Endometrial microvascular endothelial cells (primary cell): ENCODE results near the gene RASGRF1. TPM values are rescaled to one million over a fixed set of nuclear protein-coding genes. Genes with fewer than 3 reads are reported as not detected.

Experiments used
- in situ Hi-C: cut with HindIII; loops from 2 replicates; pipeline ENCODE4 v1.10.0; 2017; ENCODE audit warnings: low sequenced_read_pairs, low pct_unique_long_range_greater_than_20kb; ENCODE audit errors: inconsistent ontology term
- total RNA-seq: library from RNA; depleted of rRNA; stranded (reverse); fragments of >200 nt; gene quantifications from one replicate; pipeline ENCODE4 v1.2.3, GENCODE V29; 2015; ENCODE audit errors: inconsistent ontology term

RASGRF1 gene
- total RNA-seq, 1 donor from 2014 or later: not detected

DNA sequence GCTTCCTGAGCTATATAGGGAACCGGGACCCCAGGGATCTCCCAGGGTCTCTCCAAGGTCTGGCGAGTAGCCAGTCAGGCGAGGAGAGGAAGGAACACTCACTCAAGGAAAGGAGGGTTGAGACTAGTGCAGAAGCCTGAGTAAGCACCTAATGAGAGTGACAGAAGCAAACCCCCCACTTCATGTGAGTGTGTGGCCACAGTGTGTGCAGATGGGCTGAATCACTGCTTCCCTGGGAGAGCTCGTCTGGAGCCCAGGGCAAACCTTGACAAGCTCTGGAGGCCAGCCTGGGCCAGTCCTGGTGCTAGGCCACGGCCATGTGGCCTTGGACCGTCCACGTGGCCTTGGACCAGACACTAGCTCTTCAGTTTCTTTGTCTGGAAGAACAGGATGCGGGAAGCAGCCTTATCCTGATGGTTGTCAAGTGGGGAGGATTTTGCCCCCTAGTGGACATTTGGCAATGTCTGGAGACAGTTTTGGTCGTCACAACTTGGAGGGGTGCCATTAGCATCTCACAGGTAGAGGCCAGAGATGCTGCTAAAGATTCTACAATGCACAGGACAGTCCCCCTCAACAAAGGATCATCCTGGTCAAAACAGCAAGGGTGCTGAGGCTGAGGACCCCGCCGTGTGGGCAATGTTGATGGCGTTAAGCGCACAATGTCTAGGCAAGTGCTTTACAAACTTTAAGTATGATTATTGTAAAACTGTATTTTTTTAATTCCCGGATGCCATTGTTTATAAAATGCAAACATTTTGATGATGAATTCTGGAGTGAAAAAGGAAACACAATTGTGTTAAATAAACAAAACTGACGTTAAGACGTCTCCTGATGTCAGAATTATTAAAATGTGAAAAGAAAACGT is 110.9 kb downstream of the RASGRF1 start:
- in situ Hi-C loops: no loop called here

GRCh38 chr15:78978601-78979179 is 111.9 kb downstream of the RASGRF1 start:
- in situ Hi-C loops: no loop called here

- in situ Hi-C loops: no loop called here
These were observed 112.8 kb downstream of the RASGRF1 start for GRCh38 chr15:78977591-78978347.

- in situ Hi-C loops: no loop called here
These were observed 113.4 kb downstream of the RASGRF1 start for GRCh38 chr15:78977091-78977571.

DNA sequence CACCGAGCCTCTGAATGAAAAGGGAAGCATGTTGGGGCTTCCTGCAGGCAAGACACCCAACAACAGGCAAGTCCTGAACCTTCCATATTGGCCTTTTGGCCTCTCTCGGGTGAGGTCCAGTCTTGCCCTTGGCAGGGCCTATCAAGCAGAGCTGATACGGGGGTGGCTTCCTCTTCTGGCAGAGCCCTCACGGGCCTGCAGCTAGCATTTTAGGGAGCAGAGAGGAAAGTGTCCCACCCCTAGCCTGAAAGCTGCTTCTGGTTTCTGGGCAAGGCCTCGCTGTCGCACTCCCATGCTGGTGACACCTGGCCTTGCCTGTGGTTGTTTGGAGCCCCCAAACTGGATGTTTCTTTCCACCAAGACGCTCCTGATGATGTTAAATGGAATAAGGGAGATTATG is 113.9 kb downstream of the RASGRF1 start:
- in situ Hi-C loops: no loop called here

GRCh38 chr15:78974272-78974918 is 116.2 kb downstream of the RASGRF1 start:
- in situ Hi-C loops: no loop called here

DNA sequence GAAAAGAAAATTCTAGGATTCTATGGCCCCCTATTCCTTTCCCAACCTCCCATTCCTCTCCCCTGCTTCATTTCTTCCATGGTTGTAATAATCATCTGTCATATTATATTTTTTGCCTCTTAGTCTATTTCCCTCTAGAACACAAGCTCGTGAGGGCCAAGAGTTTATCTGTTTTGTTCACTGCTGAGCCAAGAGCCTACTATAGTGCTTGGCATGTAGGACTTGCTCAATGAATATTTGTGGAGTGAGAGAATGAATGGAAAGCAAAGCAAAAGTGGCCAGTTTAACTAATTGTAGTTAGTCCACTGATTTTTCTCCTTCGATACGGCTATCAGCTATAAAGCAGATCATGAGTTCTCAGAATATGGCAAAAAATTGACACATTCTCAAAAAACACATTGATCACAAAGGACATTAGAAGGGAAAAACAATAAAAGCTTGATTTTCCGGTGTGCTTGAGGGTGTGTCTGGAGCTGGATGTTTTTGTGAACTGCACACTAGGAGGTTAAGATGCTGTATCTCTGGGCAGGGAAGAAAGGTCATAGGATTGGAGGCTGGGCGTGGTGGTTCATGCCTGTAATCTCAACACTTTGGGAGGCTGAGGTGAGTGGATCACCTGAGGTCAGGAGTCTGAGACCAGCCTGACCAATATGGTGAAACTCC is 120.8 kb downstream of the RASGRF1 start:
- in situ Hi-C loops: no loop called here

DNA sequence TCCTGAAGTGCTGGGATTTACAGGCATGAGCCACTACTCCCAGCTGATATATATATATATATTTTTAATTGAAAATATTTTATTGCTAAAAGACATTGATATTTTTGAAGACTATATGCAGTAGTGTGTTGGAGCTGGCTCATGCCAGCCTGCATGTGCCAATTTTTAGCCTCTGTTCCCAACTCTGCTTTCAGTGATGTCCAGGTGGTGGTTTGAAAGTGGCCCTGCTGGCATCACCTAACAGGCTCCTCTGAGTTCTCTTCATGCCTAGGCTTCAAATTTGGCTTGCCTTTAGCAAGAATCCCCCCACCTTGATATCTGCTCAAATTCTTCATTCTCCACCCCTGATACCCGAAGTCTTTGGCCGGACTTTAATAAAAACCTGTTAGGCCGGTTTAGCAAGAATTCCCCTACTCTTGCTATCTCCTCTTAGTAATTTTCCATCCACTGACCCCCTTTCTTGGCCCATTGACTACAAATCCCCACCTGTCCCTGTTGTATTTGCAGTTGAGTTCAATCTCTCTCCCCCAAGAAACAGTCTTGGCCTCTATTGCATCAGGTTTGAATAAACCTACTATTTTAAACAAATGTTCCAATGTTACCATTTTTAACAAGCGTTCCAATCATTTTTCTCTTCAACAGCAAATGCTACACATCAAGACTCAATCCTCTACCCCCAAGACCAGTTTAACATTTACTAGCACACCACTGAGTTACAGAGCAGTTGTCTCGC is 121.9 kb downstream of the RASGRF1 start:
- in situ Hi-C loops: no loop called here

DNA sequence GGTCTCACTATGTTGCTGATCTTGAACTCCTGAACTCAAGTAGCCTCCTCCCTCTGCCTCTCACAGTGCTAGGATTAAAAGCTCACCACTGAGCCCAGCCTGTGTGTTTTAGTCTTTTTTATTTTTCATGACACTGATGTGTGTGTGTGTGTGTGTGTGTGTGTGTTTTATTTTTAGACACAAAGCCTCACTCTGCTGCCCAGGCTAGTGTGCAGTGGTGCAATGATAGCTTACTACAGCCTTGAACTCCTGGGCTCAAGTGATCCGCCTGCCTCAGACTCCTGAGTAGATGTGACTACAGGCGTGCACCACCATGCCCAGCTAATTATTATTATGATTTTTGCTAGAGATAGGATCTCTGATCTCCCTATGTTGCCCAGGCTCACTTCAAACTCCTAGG is 122.5 kb downstream of the RASGRF1 start:
- in situ Hi-C loops: no loop called here

DNA sequence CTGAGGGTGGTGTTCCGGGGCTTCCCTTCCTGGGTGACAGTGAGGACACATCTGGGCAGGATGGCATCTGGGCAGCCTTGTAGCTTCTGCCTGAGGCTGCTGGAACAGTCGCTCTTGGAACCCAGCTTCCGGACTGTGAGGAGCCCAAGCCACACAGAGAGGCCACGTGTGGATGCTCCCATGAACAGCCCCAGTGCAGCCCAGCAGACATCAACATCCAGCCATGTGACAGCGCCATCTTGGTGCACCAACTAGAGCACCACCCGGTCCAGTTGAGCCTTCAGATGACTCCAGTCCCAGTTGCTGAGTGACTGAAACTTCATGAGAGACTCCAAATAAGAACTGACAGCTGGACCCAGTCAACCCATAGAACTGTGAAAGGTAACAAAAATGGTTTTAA is 130.3 kb downstream of the RASGRF1 start:
- in situ Hi-C loops: no loop called here

- in situ Hi-C loops: no loop called here
These were observed 131.2 kb downstream of the RASGRF1 start for GRCh38 chr15:78959360-78959759.

DNA sequence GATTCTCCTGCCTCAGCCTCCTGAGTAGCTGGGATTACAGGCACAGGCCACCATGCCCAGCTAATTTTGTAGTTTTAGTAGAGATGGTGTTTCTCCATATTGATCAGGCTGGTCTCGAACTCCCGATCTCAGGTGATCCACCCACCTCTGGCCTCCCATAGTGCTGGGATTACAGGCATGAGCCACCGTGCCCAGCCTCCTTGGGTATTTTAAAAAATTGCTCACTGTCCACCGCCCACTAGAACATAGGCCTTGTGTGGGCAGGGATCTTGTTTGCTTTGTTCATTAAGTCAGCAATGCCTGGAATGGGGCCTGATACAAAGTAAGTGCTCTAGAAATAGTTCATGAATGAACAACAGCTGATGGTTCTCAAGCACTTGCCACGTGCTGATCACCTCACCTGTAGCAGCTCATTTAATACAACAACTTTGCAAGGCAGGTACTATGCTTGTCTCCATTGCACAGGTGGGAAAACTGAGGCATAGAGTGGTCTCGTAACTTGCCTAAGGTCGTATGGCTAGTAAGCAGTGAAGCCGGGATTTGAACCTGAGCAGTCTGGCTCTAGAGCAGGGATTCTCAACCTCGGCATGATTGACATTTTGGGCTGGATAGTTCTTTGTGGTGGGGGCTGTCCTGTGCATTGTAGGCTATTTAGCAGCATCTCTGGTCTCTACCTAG is 133.0 kb downstream of the RASGRF1 start:
- in situ Hi-C loops: no loop called here

- in situ Hi-C loops: no loop called here
These were observed 133.6 kb downstream of the RASGRF1 start for GRCh38 chr15:78956937-78957336.

GRCh38 chr15:78955355-78955754 is 135.2 kb downstream of the RASGRF1 start:
- in situ Hi-C loops: no loop called here

- in situ Hi-C loops: no loop called here
These were observed 138.7 kb downstream of the RASGRF1 start for GRCh38 chr15:78951841-78952238.

DNA sequence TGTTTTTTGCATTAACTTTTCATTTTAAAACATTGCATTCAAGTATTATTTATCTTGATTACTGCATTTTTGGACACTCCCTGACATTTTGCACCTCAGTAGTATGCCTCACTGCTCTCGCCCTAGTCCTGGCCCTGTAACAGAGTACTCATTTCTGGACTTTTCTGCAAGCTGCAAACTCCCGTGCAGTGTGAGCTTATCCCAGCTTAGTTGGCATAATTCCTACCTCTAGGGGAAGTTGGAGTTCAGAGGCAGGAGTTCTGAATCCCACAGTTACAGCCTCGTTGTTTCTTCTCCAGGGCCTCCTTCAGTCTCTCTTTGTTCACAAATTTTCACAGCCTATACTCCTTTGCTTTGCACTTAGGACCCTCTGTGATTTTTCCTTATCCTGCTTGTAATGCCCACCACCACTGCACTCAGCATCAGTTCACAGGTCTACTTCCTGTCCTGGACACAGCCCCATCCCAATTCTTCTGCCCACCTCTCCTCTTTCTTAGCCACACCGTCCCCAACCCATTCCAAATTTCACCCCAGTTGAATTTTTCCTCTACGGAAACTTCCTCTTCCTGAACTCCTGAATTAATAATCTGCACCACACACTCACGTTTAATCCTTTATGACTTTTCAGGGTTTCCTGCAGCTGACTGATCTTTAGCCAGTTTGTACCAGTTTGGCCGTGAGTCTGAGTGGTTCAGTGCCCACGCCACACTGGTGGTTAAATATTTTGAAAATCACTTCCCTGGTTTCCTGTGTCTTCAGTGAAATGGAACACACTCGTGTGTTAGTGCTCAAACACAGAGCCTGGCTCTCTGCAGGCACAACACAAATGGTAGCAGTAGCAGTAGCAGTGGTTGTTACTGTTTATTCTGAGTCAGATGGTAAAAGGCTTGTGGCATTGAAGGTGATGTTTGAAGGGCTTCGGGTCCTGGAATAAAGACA is 139.4 kb downstream of the RASGRF1 start:
- in situ Hi-C loops: no loop called here

GRCh38 chr15:78950343-78950742 is 140.2 kb downstream of the RASGRF1 start:
- in situ Hi-C loops: no loop called here
